Esophagus muscularis mucosa (tissue), 3 donors: ENCODE data around the gene TRABD2B.

ENCODE experiments used
- POLR2A ChIP-seq: fragments of 450-650 bp; IDR thresholded peaks from one replicate; pipeline ENCODE4 v1.6.1; 2017; ENCODE audit warnings: antibody characterized with exemption, moderate library complexity, mild to moderate bottlenecking, low read depth
- POLR2AphosphoS5 ChIP-seq, 2 donors: sonication (generic); formaldehyde crosslinking; IDR thresholded peaks; one replicate each; pipeline ENCODE4 v1.6.1; 2017; ENCODE audit warnings: antibody characterized with exemption in 2 of 2
- TF ChIP-seq, protein P1 (sequence below), 3 experiments: fragments of 200-600 bp in 2 of 3; fragments of 450-650 bp in 1 of 3; sonication (generic) in 2 of 3; IDR thresholded peaks; one replicate each; pipeline ENCODE4 v1.5.1; 2017 to 2019; ENCODE audit warnings: antibody characterized with exemption in 3 of 3, mild to moderate bottlenecking in 2 of 3, moderate library complexity in 1 of 3

DNA sequence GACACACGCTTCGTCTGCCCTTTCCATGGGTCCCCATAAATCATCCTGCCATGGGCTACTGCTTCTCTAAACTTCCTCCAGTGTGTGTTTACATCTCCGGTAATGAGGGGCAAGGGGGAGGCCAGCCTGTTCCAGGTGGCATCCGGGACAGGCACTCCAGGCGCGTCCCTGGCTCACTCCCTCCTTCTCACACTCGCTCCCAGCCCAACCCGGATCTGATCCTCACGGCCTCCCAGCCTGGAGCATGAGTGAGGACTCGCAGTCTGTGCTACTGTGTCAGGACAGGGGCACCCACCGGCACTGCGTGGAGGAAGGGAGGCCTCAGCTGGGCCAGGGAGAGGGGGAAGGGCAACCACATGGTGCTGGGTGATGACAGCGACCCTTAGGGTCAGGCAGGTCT is 225.4 kb downstream of the TRABD2B start:
- TF ChIP-seq POLR2AphosphoS5 (IDR thresholded peaks at IDR 0.05): no peak
- TF ChIP-seq POLR2A: no peak
- TF ChIP-seq, protein P1, sequence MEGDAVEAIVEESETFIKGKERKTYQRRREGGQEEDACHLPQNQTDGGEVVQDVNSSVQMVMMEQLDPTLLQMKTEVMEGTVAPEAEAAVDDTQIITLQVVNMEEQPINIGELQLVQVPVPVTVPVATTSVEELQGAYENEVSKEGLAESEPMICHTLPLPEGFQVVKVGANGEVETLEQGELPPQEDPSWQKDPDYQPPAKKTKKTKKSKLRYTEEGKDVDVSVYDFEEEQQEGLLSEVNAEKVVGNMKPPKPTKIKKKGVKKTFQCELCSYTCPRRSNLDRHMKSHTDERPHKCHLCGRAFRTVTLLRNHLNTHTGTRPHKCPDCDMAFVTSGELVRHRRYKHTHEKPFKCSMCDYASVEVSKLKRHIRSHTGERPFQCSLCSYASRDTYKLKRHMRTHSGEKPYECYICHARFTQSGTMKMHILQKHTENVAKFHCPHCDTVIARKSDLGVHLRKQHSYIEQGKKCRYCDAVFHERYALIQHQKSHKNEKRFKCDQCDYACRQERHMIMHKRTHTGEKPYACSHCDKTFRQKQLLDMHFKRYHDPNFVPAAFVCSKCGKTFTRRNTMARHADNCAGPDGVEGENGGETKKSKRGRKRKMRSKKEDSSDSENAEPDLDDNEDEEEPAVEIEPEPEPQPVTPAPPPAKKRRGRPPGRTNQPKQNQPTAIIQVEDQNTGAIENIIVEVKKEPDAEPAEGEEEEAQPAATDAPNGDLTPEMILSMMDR (IDR thresholded peaks at IDR 0.05): no peak
